SK-N-SH (cell line): ENCODE results near the gene OGFOD1. TPM values are rescaled to one million over a fixed set of nuclear protein-coding genes. Genes with fewer than 3 reads are reported as not detected.
A peak's percentile ranks its signal among the peaks of the same experiment; 100 is the strongest.

Source experiments
- CTCF ChIA-PET: fragments of 300-600, 350-600 bp; formaldehyde crosslinking; extraction: SDS; loops from one replicate; lab custom pipeline; 2021; lab: Yijun Ruan, JAX
- POLR2A ChIA-PET: fragments of 350-600 bp; sonication (Branson Sonifier 250); formaldehyde crosslinking; extraction: SDS; loops from one replicate; lab custom pipeline; 2020; ENCODE audit warnings: antibody characterized with exemption, inconsistent platforms; lab: Yijun Ruan, JAX
- DNase-seq: peaks from one replicate; pipeline ENCODE4 v3.0.0; 2012
- H2AFZ ChIP-seq: fragments of 200-600 bp; sonication (generic); 2 replicates; pipeline ENCODE4 v1.8.1; 2016; ENCODE audit warnings: antibody characterized with exemption, mild to moderate bottlenecking, low read depth
- H3F3A ChIP-seq: fragments of 200-600 bp; sonication (generic); replicated peaks from 2 replicates; pipeline ENCODE3; 2016; ENCODE audit warnings: antibody characterized with exemption, mild to moderate bottlenecking; ENCODE audit not compliant: insufficient read depth
- H3K27ac ChIP-seq, 2 experiments: fragments of 200-500 bp in 1 of 2; fragments of 200-600 bp in 1 of 2; sonication (Bioruptor generic) in 1 of 2; sonication (generic), shearing (Covaris generic) in 1 of 2; 2 replicates each; pipeline versions ENCODE4 v1.5.1 to v1.6.1; 2014 to 2016; ENCODE audit warnings: low read depth in 2 of 2, inconsistent platforms in 1 of 2, low read length in 1 of 2, mild to moderate bottlenecking in 1 of 2, mixed read lengths in 1 of 2
- H3K27me3 ChIP-seq: fragments of 200-600 bp; sonication (generic), shearing (Covaris generic); 2 replicates; pipeline ENCODE4 v1.6.1; 2016; ENCODE audit warnings: mixed run types; ENCODE audit not compliant: insufficient read depth
- H3K36me3 ChIP-seq, 2 experiments: fragments of 200-500 bp in 1 of 2; fragments of 200-600 bp in 1 of 2; sonication (Bioruptor generic) in 1 of 2; sonication (generic) in 1 of 2; replicated peaks in 1 of 2; 2 replicates each; pipeline versions ENCODE3 to v1.5.1; 2014 to 2016; ENCODE audit warnings: low read length in 1 of 2, mild to moderate bottlenecking in 1 of 2; ENCODE audit not compliant: insufficient read depth in 2 of 2, control insufficient read depth in 1 of 2
- H3K4me1 ChIP-seq, 2 experiments: fragments of 200-500 bp in 1 of 2; fragments of 200-600 bp in 1 of 2; sonication (Bioruptor generic) in 1 of 2; sonication (generic), shearing (Covaris generic) in 1 of 2; 2 replicates each; pipeline versions ENCODE4 v1.5.1 to v1.6.1; 2014 to 2016; ENCODE audit warnings: low read depth in 1 of 2, low read length in 1 of 2, mixed run types in 1 of 2; ENCODE audit not compliant: insufficient read depth in 2 of 2, control insufficient read depth in 1 of 2
- H3K4me2 ChIP-seq: fragments of 200-600 bp; sonication (generic), shearing (Covaris generic); 2 replicates; pipeline ENCODE4 v1.6.1; 2017; ENCODE audit warnings: mixed run types
- H3K4me3 ChIP-seq, 2 experiments: fragments of 200-500 bp in 1 of 2; fragments of 200-600 bp in 1 of 2; sonication (Bioruptor generic) in 1 of 2; sonication (generic), shearing (Covaris generic) in 1 of 2; 2 replicates each; pipeline versions ENCODE4 v1.5.1 to v1.8.1; 2014 to 2016; ENCODE audit warnings: low read depth in 2 of 2, inconsistent platforms in 1 of 2, low read length in 1 of 2, mild to moderate bottlenecking in 1 of 2, mixed read lengths in 1 of 2, moderate library complexity in 1 of 2
- H3K79me2 ChIP-seq: fragments of 200-600 bp; sonication (generic); 2 replicates; pipeline ENCODE4 v1.8.1; 2017; ENCODE audit warnings: mild to moderate bottlenecking; ENCODE audit not compliant: insufficient read depth
- H3K9ac ChIP-seq: fragments of 200-600 bp; sonication (generic); 2 replicates; pipeline ENCODE4 v1.6.1; 2017; ENCODE audit warnings: mixed run types
- H3K9me2 ChIP-seq: fragments of 200-600 bp; sonication (generic); 2 replicates; pipeline ENCODE4 v1.6.1; 2017; ENCODE audit warnings: mixed run types
- H3K9me3 ChIP-seq: fragments of 200-600 bp; sonication (generic); 2 replicates; pipeline ENCODE4 v1.6.1; 2017; ENCODE audit warnings: mixed run types, mild to moderate bottlenecking, moderate library complexity
- H4K20me1 ChIP-seq: fragments of 200-600 bp; sonication (generic); 2 replicates; pipeline ENCODE4 v1.6.1; 2017; ENCODE audit warnings: mild to moderate bottlenecking, mixed run types; ENCODE audit not compliant: insufficient read depth
- CHD2 ChIP-seq: fragments of 150-350 bp; IDR thresholded peaks from 2 replicates; pipeline ENCODE4 v1.6.1; 2018; ENCODE audit warnings: low read length; ENCODE audit not compliant: partially characterized antibody
- CTCF ChIP-seq: fragments of 200-600 bp; sonication (generic); IDR thresholded peaks from 2 replicates; pipeline ENCODE4 v1.6.1; 2017; ENCODE audit warnings: antibody characterized with exemption, mild to moderate bottlenecking, moderate library complexity
- ELF1 ChIP-seq: IDR thresholded peaks from 2 replicates; pipeline ENCODE4 v1.4.0; 2012
- EP300 ChIP-seq, 2 experiments: IDR thresholded peaks; 2 replicates each; pipeline versions ENCODE4 v1.4.0 to v1.6.1; 2012; ENCODE audit warnings: borderline replicate concordance in 1 of 2, low read depth in 1 of 2, low read length in 1 of 2
- EZH2phosphoT487 ChIP-seq: fragments of 200-600 bp; sonication (generic); IDR thresholded peaks from 2 replicates; pipeline ENCODE4 v1.6.1; 2017; ENCODE audit warnings: low read depth, mixed run types, mild to moderate bottlenecking, antibody characterized with exemption, moderate library complexity, borderline replicate concordance
- FOXM1 ChIP-seq: IDR thresholded peaks from 2 replicates; pipeline ENCODE4 v1.4.0; 2012; ENCODE audit warnings: low read depth, mild to moderate bottlenecking
- GATA2 ChIP-seq: sonication (generic); formaldehyde crosslinking; IDR thresholded peaks from 2 replicates; pipeline ENCODE4 v1.5.0; 2020; ENCODE audit warnings: mild to moderate bottlenecking, missing genetic modification reagents
- MAX ChIP-seq: IDR thresholded peaks from 2 replicates; pipeline ENCODE4 v1.4.0; 2012; ENCODE audit warnings: low read depth
- MEF2A ChIP-seq: IDR thresholded peaks from 2 replicates; pipeline ENCODE4 v1.4.0; 2012; ENCODE audit warnings: low read depth, borderline replicate concordance
- NFIC ChIP-seq: IDR thresholded peaks from 2 replicates; pipeline ENCODE4 v1.4.0; 2012; ENCODE audit warnings: borderline replicate concordance
- PBX3 ChIP-seq: IDR thresholded peaks from 2 replicates; pipeline ENCODE4; 2012
- RAD21 ChIP-seq: IDR thresholded peaks from 2 replicates; pipeline ENCODE4 v1.6.1; 2012; ENCODE audit warnings: mild to moderate bottlenecking, low read length
- RCOR1 ChIP-seq: fragments of 150-350 bp; IDR thresholded peaks from 2 replicates; pipeline ENCODE4 v1.6.1; 2017; ENCODE audit warnings: antibody characterized with exemption, low read length
- TAF1 ChIP-seq: IDR thresholded peaks from 2 replicates; pipeline ENCODE4 v1.6.1; 2012; ENCODE audit warnings: low read depth, mild to moderate bottlenecking, low read length, moderate library complexity, borderline replicate concordance
- TCF12 ChIP-seq: IDR thresholded peaks from 2 replicates; pipeline ENCODE4 v1.4.0; 2012
- TEAD4 ChIP-seq: IDR thresholded peaks from 2 replicates; pipeline ENCODE4 v1.4.0; 2012; ENCODE audit warnings: mild to moderate bottlenecking, borderline replicate concordance; ENCODE audit not compliant: insufficient read depth
- USF1 ChIP-seq: IDR thresholded peaks from 2 replicates; pipeline ENCODE4 v1.4.0; 2012; ENCODE audit warnings: low read depth, borderline replicate concordance
- ZBTB33 ChIP-seq: IDR thresholded peaks from 2 replicates; pipeline ENCODE4 v1.4.0; 2012; ENCODE audit warnings: low read depth, borderline replicate concordance
- WGBS: methylation state at CpG from one replicate; pipeline ENCODE4 v1.1.6; 2017; ENCODE audit warnings: low lambda C conversion rate; 5-methylcytosine and 5-hydroxymethylcytosine counted together
- polyA plus RNA-seq, 3 experiments: library from polyadenylated mRNA; depleted of rRNA; stranded (reverse); fragments of >200 nt; gene quantifications; 2 replicates each; pipeline ENCODE4 v1.2.3, GENCODE V29; 2012

The OGFOD1 gene
- polyA plus RNA-seq, 1 of the 3 experiments (the other 2 are of a cell fraction) = 35.6 TPM

GRCh38 chr16:56460101-56460500 lies 8.7 kb downstream of the OGFOD1 start (continued):
- TF ChIP-seq MAX (no peak), CHD2 (no peak), EZH2phosphoT487 (no peak), ELF1 (no peak), GATA2 (CRISPR knock-in tag) (no peak), RCOR1 (no peak), TEAD4 (no peak), TCF12 (no peak)

GRCh38 chr16:56462064-56462796 lies 10.9 kb downstream of the OGFOD1 start:
- POLR2A ChIA-PET = no interaction called here
- Histone ChIP-seq H3K4me1 (peaks cover 0 to 4% of the 10 kb centered on the region in 2 experiments; a peak in 2 of 4 replicates), H3K79me2 (0 out of 2 replicates have a peak, but pooled peaks cover 2% of the 10 kb centered on the region), H3K9ac (no peak overlapping the region), H4K20me1 (no peaks in the 10 kb centered on the region), H3K4me3 (no peak overlapping the region), H3K4me2 (no peak overlapping the region), H2AFZ (no peak overlapping the region), H3K9me3 (no peaks in the 10 kb centered on the region), H3K36me3 (peaks cover 84 to 85% of the 10 kb centered on the region in 2 experiments), H3F3A (no peaks in the 10 kb centered on the region), H3K27ac (peak overlapping the region in 1 of 2 experiments; percentile 30; a peak in 2 of 4 replicates), H3K9me2 (no peaks in the 10 kb centered on the region), H3K27me3 (no peaks in the 10 kb centered on the region)
- no peak for TF ChIP-seq USF1
- TF ChIP-seq EZH2phosphoT487 = no peak
- TF ChIP-seq CHD2 = peak; percentile 36
- TF ChIP-seq GATA2 (CRISPR knock-in tag) = peak; percentile 80
- peak in 1 of 2 experiments; percentile 70; a peak in 1 of 4 replicates for TF ChIP-seq EP300 (IDR thresholded peaks at IDR 0.05; ENCODE audit: borderline replicate concordance in 1 of 2, low read depth in 1 of 2, low read length in 1 of 2)
- peak; percentile 17; the same call in 1 of the 2 replicates for TF ChIP-seq TCF12
- TF ChIP-seq NFIC = no peak
- TF ChIP-seq RCOR1 = peak; percentile 60; the same call in 1 of the 2 replicates
- peak; percentile 49 for DNase-seq
- CTCF ChIA-PET = no interaction called here
- 78% methylated on average over 3 of the region's 3 CpGs for WGBS

GRCh38 chr16:56463153-56463552 lies 11.8 kb downstream of the OGFOD1 start:
- CTCF ChIA-PET = no interaction called here
- POLR2A ChIA-PET = no interaction called here
- DNase-seq = no peak
- Histone ChIP-seq H3K36me3 (peaks cover 82 to 91% of the 10 kb centered on the region in 2 experiments), H3K9me2 (no peaks in the 10 kb centered on the region), H3K27ac (no peak overlapping the region; a peak in 1 of 4 replicates), H4K20me1 (no peaks in the 10 kb centered on the region), H3F3A (no peaks in the 10 kb centered on the region), H3K9me3 (no peaks in the 10 kb centered on the region), H3K4me3 (no peak overlapping the region), H3K4me1 (peaks cover 0 to 4% of the 10 kb centered on the region in 2 experiments; a peak in 2 of 4 replicates), H3K79me2 (0 out of 2 replicates have a peak, but pooled peaks cover 2% of the 10 kb centered on the region), H2AFZ (no peak overlapping the region), H3K9ac (no peak overlapping the region), H3K27me3 (no peaks in the 10 kb centered on the region), H3K4me2 (no peak overlapping the region)
- whole genome bisulfite sequencing = 95% methylated on average over 6 of the region's 6 CpGs
- no peak for TF ChIP-seq TCF12
- no peak for TF ChIP-seq CTCF
- no peak for TF ChIP-seq TAF1
- no peak for TF ChIP-seq FOXM1
- no peak for TF ChIP-seq MAX
- TF ChIP-seq RCOR1 = no peak
- TF ChIP-seq MEF2A = no peak
- no peak for TF ChIP-seq TEAD4
- TF ChIP-seq NFIC = no peak
- no peak for TF ChIP-seq RAD21
- TF ChIP-seq PBX3 = no peak
- TF ChIP-seq ZBTB33 = no peak
